ENCODE measurements around the gene LENG8. TPM values are rescaled to one million over a fixed set of nuclear protein-coding genes. Genes with fewer than 3 reads are reported as not detected.
A peak's percentile ranks its signal among the peaks of the same experiment; 100 is the strongest.

The LENG8 gene
- 135 and 196 TPM in 2 replicates for total RNA-seq (ENCODE audit: low replicate concordance)
- long read RNA-seq, partial matches to known transcripts, result 0 of 1 reads
- long read RNA-seq, other reads (novel, unspliced or antisense), result 1 of 1 reads

- Mint-ChIP-seq H3K27me3 (peaks cover 2% of the 10 kb centered on the region), H3K27ac (peak within 1 kb of the TSS; percentile 99), H3K36me3 (peaks cover 14% of the 10 kb centered on the region), H3K9me3 (no peaks in the 10 kb centered on the region), H3K4me3 (peak within 1 kb of the TSS; percentile 99), H3K4me1 (ENCODE audit: unreplicated experiment) (peaks cover 22% of the 10 kb centered on the region)
- TF ChIP-seq, protein P1, sequence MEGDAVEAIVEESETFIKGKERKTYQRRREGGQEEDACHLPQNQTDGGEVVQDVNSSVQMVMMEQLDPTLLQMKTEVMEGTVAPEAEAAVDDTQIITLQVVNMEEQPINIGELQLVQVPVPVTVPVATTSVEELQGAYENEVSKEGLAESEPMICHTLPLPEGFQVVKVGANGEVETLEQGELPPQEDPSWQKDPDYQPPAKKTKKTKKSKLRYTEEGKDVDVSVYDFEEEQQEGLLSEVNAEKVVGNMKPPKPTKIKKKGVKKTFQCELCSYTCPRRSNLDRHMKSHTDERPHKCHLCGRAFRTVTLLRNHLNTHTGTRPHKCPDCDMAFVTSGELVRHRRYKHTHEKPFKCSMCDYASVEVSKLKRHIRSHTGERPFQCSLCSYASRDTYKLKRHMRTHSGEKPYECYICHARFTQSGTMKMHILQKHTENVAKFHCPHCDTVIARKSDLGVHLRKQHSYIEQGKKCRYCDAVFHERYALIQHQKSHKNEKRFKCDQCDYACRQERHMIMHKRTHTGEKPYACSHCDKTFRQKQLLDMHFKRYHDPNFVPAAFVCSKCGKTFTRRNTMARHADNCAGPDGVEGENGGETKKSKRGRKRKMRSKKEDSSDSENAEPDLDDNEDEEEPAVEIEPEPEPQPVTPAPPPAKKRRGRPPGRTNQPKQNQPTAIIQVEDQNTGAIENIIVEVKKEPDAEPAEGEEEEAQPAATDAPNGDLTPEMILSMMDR (conservative IDR thresholded peaks at IDR 0.05), result no peak
- DNase-seq (ENCODE audit: extremely low spot score, unreplicated experiment), result peak; percentile 97
Measured at GRCh38 chr19:54448774-54449700, at the start of gene LENG8. Gene LENG8 (plus strand): TSS chr19:54449199. CDS start chr19:54451345, 2,146 bp downstream.

- DNase-seq (ENCODE audit: extremely low spot score, unreplicated experiment), result no peak
- Mint-ChIP-seq H3K27me3 (peaks cover 6% of the 10 kb centered on the region), H3K27ac (no peak overlapping the region), H3K4me3 (no peak overlapping the region), H3K36me3 (no peaks in the 10 kb centered on the region), H3K4me1 (ENCODE audit: unreplicated experiment) (no peaks in the 10 kb centered on the region), H3K9me3 (no peaks in the 10 kb centered on the region)
- TF ChIP-seq, protein P1 (conservative IDR thresholded peaks at IDR 0.05), result no peak
Measured at GRCh38 chr19:54400913-54401312, 48.1 kb upstream of the LENG8 start.

DNA sequence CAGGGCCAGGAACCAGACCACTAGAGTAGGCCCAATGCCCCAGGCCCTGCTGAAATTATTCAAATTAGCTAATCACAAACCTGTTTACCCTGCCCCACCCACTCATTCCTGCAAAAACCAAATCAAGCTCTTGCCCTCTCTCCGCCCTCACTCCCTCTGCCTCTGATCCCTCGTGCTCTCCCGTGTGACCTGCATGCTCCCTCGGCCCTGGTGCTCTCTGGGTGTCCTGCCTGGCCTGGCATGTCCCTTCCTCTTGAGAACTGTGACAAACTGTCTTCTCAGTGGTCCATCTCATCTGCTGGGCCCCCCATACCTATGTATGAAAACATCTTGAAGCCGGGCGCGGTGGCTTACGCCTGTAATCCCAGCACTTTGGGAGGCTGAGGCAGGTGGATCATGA lies 45.9 kb upstream of the LENG8 start:
- peaks cover 10% of the 10 kb centered on the region for H3K27me3 Mint-ChIP-seq
- no peak overlapping the region for H3K27ac Mint-ChIP-seq
- no peaks in the 10 kb centered on the region for H3K36me3 Mint-ChIP-seq
- H3K9me3 Mint-ChIP-seq, result no peaks in the 10 kb centered on the region
- H3K4me1 Mint-ChIP-seq (ENCODE audit: unreplicated experiment), result no peaks in the 10 kb centered on the region
- no peak overlapping the region for H3K4me3 Mint-ChIP-seq
- TF ChIP-seq, protein P1 (conservative IDR thresholded peaks at IDR 0.05), result no peak
- no peak for DNase-seq (ENCODE audit: extremely low spot score, unreplicated experiment)

DNA sequence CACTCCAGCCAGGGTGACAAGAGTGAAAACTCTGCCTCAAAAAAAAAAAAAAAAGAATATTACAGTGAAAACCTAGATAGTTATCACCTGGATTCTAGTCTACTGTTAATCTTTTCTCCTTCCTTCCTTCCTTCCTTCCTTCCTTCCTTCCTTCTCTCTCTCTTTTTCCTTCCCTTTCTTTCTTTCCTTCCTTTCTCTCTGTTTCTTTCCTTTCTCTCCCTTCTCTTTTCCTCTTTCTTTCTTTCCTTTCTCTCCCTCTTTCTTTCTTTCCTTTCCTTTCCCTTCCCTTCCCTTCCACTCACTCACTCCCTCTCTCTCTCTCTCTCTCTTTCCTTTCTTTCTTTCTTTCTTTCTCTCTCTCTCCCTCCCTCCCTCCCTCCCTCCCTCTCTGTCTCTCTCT lies 43.4 kb upstream of the LENG8 start:
- Mint-ChIP-seq H3K4me3 (no peak overlapping the region), H3K27me3 (peaks cover 16% of the 10 kb centered on the region)

GRCh38 chr19:54407780-54408179 lies 41.2 kb upstream of the LENG8 start:
- TF ChIP-seq, protein P1 (conservative IDR thresholded peaks at IDR 0.05), result no peak
- peaks cover 28% of the 10 kb centered on the region for H3K27me3 Mint-ChIP-seq
- no peak overlapping the region for H3K27ac Mint-ChIP-seq
- no peaks in the 10 kb centered on the region for H3K9me3 Mint-ChIP-seq
- H3K4me1 Mint-ChIP-seq (ENCODE audit: unreplicated experiment), result no peaks in the 10 kb centered on the region
- no peak overlapping the region for H3K4me3 Mint-ChIP-seq
- DNase-seq (ENCODE audit: extremely low spot score, unreplicated experiment), result no peak
- H3K36me3 Mint-ChIP-seq, result no peaks in the 10 kb centered on the region

More for the DNA sequence above, 43.4 kb upstream of the LENG8 start:
- no peak for DNase-seq (ENCODE audit: extremely low spot score, unreplicated experiment)
- no peaks in the 10 kb centered on the region for H3K9me3 Mint-ChIP-seq
- H3K36me3 Mint-ChIP-seq, result no peaks in the 10 kb centered on the region
- H3K4me1 Mint-ChIP-seq (ENCODE audit: unreplicated experiment), result no peaks in the 10 kb centered on the region
- H3K27ac Mint-ChIP-seq, result no peak overlapping the region
- TF ChIP-seq, protein P1 (conservative IDR thresholded peaks at IDR 0.05), result no peak
